SKM-1 (cell line): ENCODE results near the gene EHHADH.
"Not testable (repeated sequence)": the region's sequence is repeated elsewhere in the genome, so short reads cannot be mapped to it uniquely, and the experiment has no call there.

Experiments used
- DNase-seq: peaks from one replicate; lab custom pipeline; 2025; ENCODE audit not compliant: unreplicated experiment; lab: John Stamatoyannopoulos, UW

EHHADH gene

GRCh38 chr3:185253133-185253532, 716 bp downstream of the EHHADH start:
- not testable (repeated sequence) for DNase-seq

- DNase-seq = no peak
Measured at GRCh38 chr3:185251272-185251671, 2.6 kb downstream of the EHHADH start.

GRCh38 chr3:185250653-185251052, 3.2 kb downstream of the EHHADH start:
- DNase-seq = no peak

GRCh38 chr3:185250247-185250646, 3.6 kb downstream of the EHHADH start:
- DNase-seq = no peak

- DNase-seq = no peak
Measured at GRCh38 chr3:185242642-185243041, 11.2 kb downstream of the EHHADH start.

- DNase-seq = no peak
Measured at GRCh38 chr3:185236969-185237368, 16.9 kb downstream of the EHHADH start.

GRCh38 chr3:185233328-185233727, 20.5 kb downstream of the EHHADH start:
- DNase-seq = no peak

GRCh38 chr3:185226526-185226925, 27.3 kb downstream of the EHHADH start:
- not testable (repeated sequence) for DNase-seq

- DNase-seq = no peak
Measured at GRCh38 chr3:185225523-185225922, 28.3 kb downstream of the EHHADH start.

GRCh38 chr3:185225080-185225479, 28.8 kb downstream of the EHHADH start:
- DNase-seq = no peak

GRCh38 chr3:185221203-185221602, 32.6 kb downstream of the EHHADH start:
- no peak for DNase-seq

- DNase-seq = no peak
Measured at GRCh38 chr3:185216607-185216958, 37.3 kb downstream of the EHHADH start.

- DNase-seq = no peak
Measured at GRCh38 chr3:185215873-185216606, 37.8 kb downstream of the EHHADH start.

GRCh38 chr3:185212559-185212958, 41.3 kb downstream of the EHHADH start:
- no peak for DNase-seq

GRCh38 chr3:185212086-185212485, 41.8 kb downstream of the EHHADH start:
- no peak for DNase-seq

GRCh38 chr3:185210621-185211142, 43.2 kb downstream of the EHHADH start:
- DNase-seq = no peak

GRCh38 chr3:185208823-185209222, 45.0 kb downstream of the EHHADH start:
- DNase-seq = no peak

GRCh38 chr3:185207931-185208746, 45.7 kb downstream of the EHHADH start:
- no peak for DNase-seq

- DNase-seq = no peak
Measured at GRCh38 chr3:185207481-185207880, 46.4 kb downstream of the EHHADH start.

- DNase-seq = no peak
Measured at GRCh38 chr3:185205865-185206264, 48.0 kb downstream of the EHHADH start.

GRCh38 chr3:185204894-185205293, 49.0 kb downstream of the EHHADH start:
- no peak for DNase-seq

GRCh38 chr3:185200639-185201038, 53.2 kb downstream of the EHHADH start:
- no peak for DNase-seq
